ENCODE measurements around the gene LRRN3.
"Not testable (repeated sequence)": the region's sequence is repeated elsewhere in the genome, so short reads cannot be mapped to it uniquely, and the experiment has no call there.

LRRN3 gene

DNA sequence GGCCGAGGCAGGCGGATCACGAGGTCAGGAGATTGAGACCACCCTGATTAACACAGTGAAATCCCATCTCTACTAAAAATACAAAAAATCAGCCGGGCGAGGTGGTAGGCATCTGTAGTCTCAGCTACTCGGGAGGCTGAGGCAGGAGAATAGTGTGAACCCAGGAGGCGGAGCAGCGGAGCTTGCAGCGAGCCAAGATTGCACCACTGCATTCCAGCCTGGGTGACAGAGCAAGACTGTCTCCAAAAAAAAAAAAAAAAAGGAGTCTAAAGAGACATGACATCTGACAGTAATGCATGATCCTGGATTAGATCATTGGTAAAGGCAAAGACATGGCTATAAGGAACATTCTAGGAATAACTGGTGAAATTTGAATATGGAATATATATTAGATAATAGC is 18.3 kb upstream of the LRRN3 start:
- H3K4ac ChIP-seq (ENCODE audit: low read depth, low read length); H4K8ac ChIP-seq (ENCODE audit: low read depth, low read length); H4K5ac ChIP-seq (ENCODE audit: low read length); H3K79me1 ChIP-seq (ENCODE audit: low read length); H3K23ac ChIP-seq (ENCODE audit: low read length); H3K4me1 ChIP-seq (ENCODE audit: control insufficient read depth, low read depth, low read length); H3K27ac ChIP-seq (ENCODE audit: low read depth, low read length); H2AK5ac ChIP-seq (ENCODE audit: low read length); H3K27me3 ChIP-seq (ENCODE audit: insufficient read depth, low read length, poor library complexity); H3K9ac ChIP-seq (ENCODE audit: low read length); H3K56ac ChIP-seq (ENCODE audit: low read length); H3K18ac ChIP-seq (ENCODE audit: low read length); H3K4me3 ChIP-seq (ENCODE audit: low read length); H3K79me2 ChIP-seq (ENCODE audit: control insufficient read depth, insufficient read depth, low read length); H3K4me2 ChIP-seq (ENCODE audit: low read length); H2BK120ac ChIP-seq (ENCODE audit: low read depth, low read length); H2BK15ac ChIP-seq (replicated peaks; ENCODE audit: low read depth); H2BK5ac ChIP-seq (ENCODE audit: low read length); H3K36me3 ChIP-seq (ENCODE audit: control insufficient read depth, insufficient read depth, low read length): not testable (repeated sequence)
- peak; percentile 55 for DNase-seq
- WGBS (ENCODE audit: extremely low coverage, insufficient coverage, low lambda C conversion rate): no CpG with 5 or more reads among the region's 9 CpGs

GRCh38 chr7:111074071-111074747 is 16.7 kb upstream of the LRRN3 start:
- no peak overlapping the region for H3K23ac ChIP-seq (ENCODE audit: low read length)
- H2BK15ac ChIP-seq (replicated peaks; ENCODE audit: low read depth): no peak overlapping the region
- H3K4me1 ChIP-seq (ENCODE audit: control insufficient read depth, low read depth, low read length): no peaks in the 10 kb centered on the region
- no peaks in the 10 kb centered on the region for H3K79me1 ChIP-seq (ENCODE audit: low read length)
- H3K4me2 ChIP-seq (ENCODE audit: low read length): no peak overlapping the region
- no peak overlapping the region for H3K56ac ChIP-seq (ENCODE audit: low read length)
- H2BK120ac ChIP-seq (ENCODE audit: low read depth, low read length): no peak overlapping the region
- no peak overlapping the region for H2BK5ac ChIP-seq (ENCODE audit: low read length)
- H3K27me3 ChIP-seq (ENCODE audit: insufficient read depth, low read length, poor library complexity): no peaks in the 10 kb centered on the region
- H3K27ac ChIP-seq (ENCODE audit: low read depth, low read length): no peak overlapping the region
- WGBS (ENCODE audit: extremely low coverage, insufficient coverage, low lambda C conversion rate): no CpG with 5 or more reads among the region's 3 CpGs
- no peak overlapping the region for H3K4me3 ChIP-seq (ENCODE audit: low read length)
- H3K79me2 ChIP-seq (ENCODE audit: control insufficient read depth, insufficient read depth, low read length): no peaks in the 10 kb centered on the region
- no peak for DNase-seq
- no peak overlapping the region for H2AK5ac ChIP-seq (ENCODE audit: low read length)
- no peak overlapping the region for H3K4ac ChIP-seq (ENCODE audit: low read depth, low read length)
- no peaks in the 10 kb centered on the region for H3K36me3 ChIP-seq (ENCODE audit: control insufficient read depth, insufficient read depth, low read length)
- H4K8ac ChIP-seq (ENCODE audit: low read depth, low read length): no peak overlapping the region
- H4K5ac ChIP-seq (ENCODE audit: low read length): no peak overlapping the region
- H3K18ac ChIP-seq (ENCODE audit: low read length): no peak overlapping the region
- no peak overlapping the region for H3K9ac ChIP-seq (ENCODE audit: low read length)

GRCh38 chr7:111074748-111075146 is 16.2 kb upstream of the LRRN3 start:
- Histone ChIP-seq H3K9ac (ENCODE audit: low read length) (no peak overlapping the region), H3K56ac (ENCODE audit: low read length) (no peak overlapping the region), H3K18ac (ENCODE audit: low read length) (no peak overlapping the region), H3K4ac (ENCODE audit: low read depth, low read length) (no peak overlapping the region), H2BK15ac (replicated peaks; ENCODE audit: low read depth) (no peak overlapping the region), H2BK5ac (ENCODE audit: low read length) (no peak overlapping the region), H4K8ac (ENCODE audit: low read depth, low read length) (no peak overlapping the region), H3K79me1 (ENCODE audit: low read length) (no peaks in the 10 kb centered on the region), H2AK5ac (ENCODE audit: low read length) (no peak overlapping the region), H3K27ac (ENCODE audit: low read depth, low read length) (no peak overlapping the region), H3K23ac (ENCODE audit: low read length) (no peak overlapping the region), H3K4me2 (ENCODE audit: low read length) (no peak overlapping the region), H3K4me1 (ENCODE audit: control insufficient read depth, low read depth, low read length) (no peaks in the 10 kb centered on the region), H3K4me3 (ENCODE audit: low read length) (no peak overlapping the region), H3K79me2 (ENCODE audit: control insufficient read depth, insufficient read depth, low read length) (no peaks in the 10 kb centered on the region), H2BK120ac (ENCODE audit: low read depth, low read length) (no peak overlapping the region), H3K36me3 (ENCODE audit: control insufficient read depth, insufficient read depth, low read length) (no peaks in the 10 kb centered on the region), H3K27me3 (ENCODE audit: insufficient read depth, low read length, poor library complexity) (no peaks in the 10 kb centered on the region), H4K5ac (ENCODE audit: low read length) (no peak overlapping the region)
- no peak for DNase-seq
- no CpG with 5 or more reads among the region's 6 CpGs for WGBS (ENCODE audit: extremely low coverage, insufficient coverage, low lambda C conversion rate)

DNA sequence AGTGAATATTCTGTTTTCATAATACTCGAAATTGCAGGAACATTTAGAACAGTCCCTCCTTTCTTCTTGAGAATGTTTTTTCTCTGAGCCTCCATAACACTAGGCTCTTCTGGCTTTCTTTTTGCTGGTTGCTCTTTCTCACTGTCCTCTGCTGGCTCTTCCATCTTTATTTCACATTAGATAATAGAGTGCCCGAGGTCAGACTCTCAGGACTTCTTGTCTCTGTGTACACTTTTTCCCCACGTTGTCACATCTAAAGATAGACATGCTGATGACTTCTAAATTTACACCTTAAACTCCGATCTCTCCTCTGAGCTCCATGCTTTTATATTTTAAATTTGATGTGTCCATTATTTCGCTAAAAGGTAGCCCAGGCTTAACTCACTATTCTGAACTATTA is 15.4 kb upstream of the LRRN3 start:
- no peak overlapping the region for H2BK15ac ChIP-seq (replicated peaks; ENCODE audit: low read depth)
- no peak overlapping the region for H4K8ac ChIP-seq (ENCODE audit: low read depth, low read length)
- no peak overlapping the region for H2AK5ac ChIP-seq (ENCODE audit: low read length)
- no peak overlapping the region for H3K18ac ChIP-seq (ENCODE audit: low read length)
- no peak overlapping the region for H2BK5ac ChIP-seq (ENCODE audit: low read length)
- no CpG with 5 or more reads among the region's 5 CpGs for WGBS (ENCODE audit: extremely low coverage, insufficient coverage, low lambda C conversion rate)
- no peaks in the 10 kb centered on the region for H3K79me1 ChIP-seq (ENCODE audit: low read length)
- H3K23ac ChIP-seq (ENCODE audit: low read length): no peak overlapping the region
- no peaks in the 10 kb centered on the region for H3K79me2 ChIP-seq (ENCODE audit: control insufficient read depth, insufficient read depth, low read length)
- no peaks in the 10 kb centered on the region for H3K36me3 ChIP-seq (ENCODE audit: control insufficient read depth, insufficient read depth, low read length)
- no peak overlapping the region for H3K4ac ChIP-seq (ENCODE audit: low read depth, low read length)
- no peak overlapping the region for H4K5ac ChIP-seq (ENCODE audit: low read length)
- no peak overlapping the region for H2BK120ac ChIP-seq (ENCODE audit: low read depth, low read length)
- no peaks in the 10 kb centered on the region for H3K4me1 ChIP-seq (ENCODE audit: control insufficient read depth, low read depth, low read length)
- DNase-seq: no peak
- no peak overlapping the region for H3K4me3 ChIP-seq (ENCODE audit: low read length)
- H3K27me3 ChIP-seq (ENCODE audit: insufficient read depth, low read length, poor library complexity): no peaks in the 10 kb centered on the region
- no peak overlapping the region for H3K27ac ChIP-seq (ENCODE audit: low read depth, low read length)
- H3K9ac ChIP-seq (ENCODE audit: low read length): no peak overlapping the region
- H3K4me2 ChIP-seq (ENCODE audit: low read length): no peak overlapping the region
- no peak overlapping the region for H3K56ac ChIP-seq (ENCODE audit: low read length)

DNA sequence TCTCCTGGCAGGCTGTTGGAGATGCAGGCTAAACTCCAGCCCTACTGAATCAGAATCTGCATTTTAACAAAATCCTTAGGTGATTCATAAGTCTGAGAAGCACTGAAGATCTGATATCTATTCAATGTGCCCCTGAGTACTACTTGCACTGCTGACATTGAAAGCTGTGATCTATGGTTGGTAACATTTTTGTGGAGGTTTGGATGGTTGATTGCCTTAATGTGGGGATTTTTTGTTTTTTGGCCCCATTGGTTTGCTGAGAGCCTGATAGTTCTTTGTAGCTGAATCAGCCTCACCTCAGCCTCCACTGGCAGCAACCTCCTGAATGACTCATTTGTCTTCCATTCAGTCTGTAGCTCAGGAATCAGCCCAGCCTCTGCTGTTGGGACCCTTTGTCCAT is 14.7 kb upstream of the LRRN3 start:
- no peak overlapping the region for H2AK5ac ChIP-seq (ENCODE audit: low read length)
- H3K18ac ChIP-seq (ENCODE audit: low read length): no peak overlapping the region
- no peaks in the 10 kb centered on the region for H3K79me1 ChIP-seq (ENCODE audit: low read length)
- H2BK15ac ChIP-seq (replicated peaks; ENCODE audit: low read depth): no peak overlapping the region
- no peaks in the 10 kb centered on the region for H3K4me1 ChIP-seq (ENCODE audit: control insufficient read depth, low read depth, low read length)
- H3K4me2 ChIP-seq (ENCODE audit: low read length): no peak overlapping the region
- H3K4ac ChIP-seq (ENCODE audit: low read depth, low read length): no peak overlapping the region
- H2BK120ac ChIP-seq (ENCODE audit: low read depth, low read length): no peak overlapping the region
- DNase-seq: no peak
- H3K79me2 ChIP-seq (ENCODE audit: control insufficient read depth, insufficient read depth, low read length): no peaks in the 10 kb centered on the region
- H3K27ac ChIP-seq (ENCODE audit: low read depth, low read length): no peak overlapping the region
- H3K27me3 ChIP-seq (ENCODE audit: insufficient read depth, low read length, poor library complexity): no peaks in the 10 kb centered on the region
- no peak overlapping the region for H3K23ac ChIP-seq (ENCODE audit: low read length)
- no peaks in the 10 kb centered on the region for H3K36me3 ChIP-seq (ENCODE audit: control insufficient read depth, insufficient read depth, low read length)
- H3K9ac ChIP-seq (ENCODE audit: low read length): no peak overlapping the region
- H4K5ac ChIP-seq (ENCODE audit: low read length): no peak overlapping the region
- no peak overlapping the region for H2BK5ac ChIP-seq (ENCODE audit: low read length)
- no peak overlapping the region for H3K56ac ChIP-seq (ENCODE audit: low read length)
- H3K4me3 ChIP-seq (ENCODE audit: low read length): no peak overlapping the region
- no peak overlapping the region for H4K8ac ChIP-seq (ENCODE audit: low read depth, low read length)

DNA sequence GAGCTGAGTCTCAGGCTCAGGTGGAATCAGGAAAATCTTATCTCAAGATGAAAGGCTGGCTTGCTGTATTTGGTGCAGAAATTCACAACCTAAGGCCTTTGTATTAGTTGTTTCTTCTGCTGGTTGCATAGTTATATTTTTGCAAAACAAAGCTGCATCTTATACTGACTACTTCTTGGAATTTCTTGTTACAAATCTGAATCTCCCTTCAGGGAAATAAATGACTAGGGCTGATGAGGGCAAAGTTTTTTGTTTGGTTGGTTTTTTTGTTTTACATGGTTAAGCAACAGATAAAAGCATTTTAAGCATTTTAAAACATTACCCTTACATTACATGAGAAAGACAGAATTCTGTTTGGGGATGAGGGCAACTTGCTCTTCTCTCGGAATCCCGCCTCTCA is 13.9 kb upstream of the LRRN3 start:
- H3K4me3 ChIP-seq (ENCODE audit: low read length): no peak overlapping the region
- no peak overlapping the region for H3K4me2 ChIP-seq (ENCODE audit: low read length)
- H3K4ac ChIP-seq (ENCODE audit: low read depth, low read length): no peak overlapping the region
- H2BK5ac ChIP-seq (ENCODE audit: low read length): no peak overlapping the region
- H3K36me3 ChIP-seq (ENCODE audit: control insufficient read depth, insufficient read depth, low read length): no peaks in the 10 kb centered on the region
- H3K56ac ChIP-seq (ENCODE audit: low read length): no peak overlapping the region
- no peaks in the 10 kb centered on the region for H3K79me1 ChIP-seq (ENCODE audit: low read length)
- H3K27me3 ChIP-seq (ENCODE audit: insufficient read depth, low read length, poor library complexity): no peaks in the 10 kb centered on the region
- H2AK5ac ChIP-seq (ENCODE audit: low read length): no peak overlapping the region
- DNase-seq: no peak
- H2BK15ac ChIP-seq (replicated peaks; ENCODE audit: low read depth): no peak overlapping the region
- no peaks in the 10 kb centered on the region for H3K79me2 ChIP-seq (ENCODE audit: control insufficient read depth, insufficient read depth, low read length)
- no peak overlapping the region for H3K23ac ChIP-seq (ENCODE audit: low read length)
- H2BK120ac ChIP-seq (ENCODE audit: low read depth, low read length): no peak overlapping the region
- no peak overlapping the region for H3K18ac ChIP-seq (ENCODE audit: low read length)
- H3K9ac ChIP-seq (ENCODE audit: low read length): no peak overlapping the region
- H4K5ac ChIP-seq (ENCODE audit: low read length): no peak overlapping the region
- WGBS (ENCODE audit: extremely low coverage, insufficient coverage, low lambda C conversion rate): no CpG with 5 or more reads among the region's 2 CpGs
- H3K4me1 ChIP-seq (ENCODE audit: control insufficient read depth, low read depth, low read length): no peaks in the 10 kb centered on the region
- no peak overlapping the region for H4K8ac ChIP-seq (ENCODE audit: low read depth, low read length)
- H3K27ac ChIP-seq (ENCODE audit: low read depth, low read length): no peak overlapping the region

All from mesendoderm (in vitro differentiated cells).